Keratinocyte (primary cell): ENCODE results near the gene ZNF638. TPM values are rescaled to one million over a fixed set of nuclear protein-coding genes. Genes with fewer than 3 reads are reported as not detected.

Experiments
- DNase-seq: peaks from one replicate; pipeline ENCODE4 v3.0.0-alpha.2; 2011; ENCODE audit warnings: low read depth, missing footprints, low spot score
- FAIRE-seq: peaks from 2 replicates; lab custom pipeline; 2011; peaks lifted over from hg19 to GRCh38; lab: Jason Lieb, UNC
- H2AFZ ChIP-seq: 2 replicates; pipeline ENCODE4 v1.6.0; 2012; ENCODE audit warnings: low read length, control low read depth, inconsistent platforms; ENCODE audit not compliant: control insufficient read depth
- H3K27ac ChIP-seq: 2 replicates; pipeline ENCODE4 v1.5.1; 2011; ENCODE audit warnings: low read length; ENCODE audit not compliant: control insufficient read depth, insufficient read depth
- H3K27me3 ChIP-seq: 3 replicates; pipeline ENCODE4 v1.6.0; 2011; ENCODE audit warnings: low read length; ENCODE audit not compliant: control insufficient read depth, insufficient read depth; ENCODE audit errors: extremely low read depth
- H3K36me3 ChIP-seq, 2 experiments: 2 replicates in 1 of 2; 3 replicates in 1 of 2; pipeline ENCODE4 v1.5.1; 2011; ENCODE audit warnings: low read length in 2 of 2, mild to moderate bottlenecking in 1 of 2; ENCODE audit not compliant: control insufficient read depth in 2 of 2, insufficient read depth in 2 of 2; ENCODE audit errors: extremely low read depth in 1 of 2
- H3K4me1 ChIP-seq: 3 replicates; pipeline ENCODE4 v1.5.1; 2011; ENCODE audit warnings: low read length; ENCODE audit not compliant: control insufficient read depth, insufficient read depth; ENCODE audit errors: extremely low read depth
- H3K4me2 ChIP-seq: 3 replicates; pipeline ENCODE4 v1.6.0; 2011; ENCODE audit warnings: low read depth, low read length; ENCODE audit not compliant: control insufficient read depth, insufficient read depth; ENCODE audit errors: extremely low read depth
- H3K4me3 ChIP-seq, 3 experiments: fragments of 200-600 bp in 1 of 3; sonication (generic) in 1 of 3; 2 replicates in 2 of 3; 3 replicates in 1 of 3; pipeline ENCODE4 v1.5.1; 2011 to 2016; ENCODE audit warnings: low read length in 3 of 3, mild to moderate bottlenecking in 3 of 3, control low read depth in 2 of 3, inconsistent platforms in 1 of 3, low read depth in 1 of 3, mixed read lengths in 1 of 3, mixed run types in 1 of 3, moderate library complexity in 1 of 3; ENCODE audit not compliant: control insufficient read depth in 2 of 3, insufficient read depth in 2 of 3; ENCODE audit errors: extremely low read depth in 1 of 3
- H3K79me2 ChIP-seq: 2 replicates; pipeline ENCODE4 v1.6.0; 2012; ENCODE audit warnings: low read length; ENCODE audit not compliant: control insufficient read depth, insufficient read depth
- H3K9ac ChIP-seq: 3 replicates; pipeline ENCODE4 v1.6.0; 2011; ENCODE audit warnings: low read length; ENCODE audit not compliant: control insufficient read depth, insufficient read depth; ENCODE audit errors: extremely low read depth
- H3K9me1 ChIP-seq: 3 replicates; pipeline ENCODE4 v1.6.0; 2011; ENCODE audit warnings: low read length; ENCODE audit not compliant: control insufficient read depth, insufficient read depth; ENCODE audit errors: extremely low read depth
- H3K9me3 ChIP-seq: 2 replicates; pipeline ENCODE4 v1.5.1; 2012; ENCODE audit warnings: low read depth, low read length; ENCODE audit not compliant: control insufficient read depth
- H4K20me1 ChIP-seq: 3 replicates; pipeline ENCODE4 v1.6.0; 2011; ENCODE audit warnings: low read length; ENCODE audit not compliant: control insufficient read depth, insufficient read depth; ENCODE audit errors: extremely low read depth
- EZH2 ChIP-seq: IDR thresholded peaks from one replicate; pipeline ENCODE4 v1.6.1; 2012; ENCODE audit warnings: inconsistent platforms, mild to moderate bottlenecking, low read length, moderate library complexity
- dilution Hi-C: fragments of 300-500 bp; cut with MboI; formaldehyde crosslinking; loops from one replicate; pipeline ENCODE4 v1.7.0; 2020; ENCODE audit warnings: low sequenced_read_pairs; ENCODE audit not compliant: extremely low pct_ligation_motif_present
- polyA plus RNA-seq, 5 experiments: library from polyadenylated mRNA; depleted of rRNA in 3 of 5; stranded (reverse) in 3 of 5; stranded (forward) in 1 of 5; unstranded in 1 of 5; fragments of >200 nt; gene quantifications; 1 replicate in 1 of 5; 2 replicates in 3 of 5; 3 replicates in 1 of 5; pipeline versions ENCODE4 v1.2.1 to v1.2.3, GENCODE V29; 2011 to 2012; ENCODE audit warnings: missing spikeins in 2 of 5, low read depth in 1 of 5, low replicate concordance in 1 of 5
- TF ChIP-seq, protein P1 (sequence below), 3 experiments: IDR thresholded peaks in 1 of 3; conservative IDR thresholded peaks in 1 of 3; optimal IDR thresholded peaks in 1 of 3; 2 replicates in 2 of 3; 3 replicates in 1 of 3; pipeline versions ENCODE3 to v1.5.1; 2011; ENCODE audit warnings: low read length in 3 of 3, mild to moderate bottlenecking in 3 of 3, moderate library complexity in 2 of 3, control low read depth in 1 of 3, inconsistent platforms in 1 of 3; ENCODE audit not compliant: insufficient read depth in 2 of 3; ENCODE audit errors: extremely low read depth in 1 of 3

Gene ZNF638
- polyA plus RNA-seq, 1 donor (not counting 4 experiments of a cell fraction or from before 2014, with no cell fraction given), result 66.5 TPM

- peak overlapping the region; percentile 77 for H2AFZ ChIP-seq
- dilution Hi-C loops, result no loop called here
- H3K4me1 ChIP-seq, result peaks cover 14% of the 10 kb centered on the region
- peaks cover 2% of the 10 kb centered on the region for H3K9me3 ChIP-seq
- peak; percentile 30 for TF ChIP-seq EZH2
- TF ChIP-seq, protein P1, sequence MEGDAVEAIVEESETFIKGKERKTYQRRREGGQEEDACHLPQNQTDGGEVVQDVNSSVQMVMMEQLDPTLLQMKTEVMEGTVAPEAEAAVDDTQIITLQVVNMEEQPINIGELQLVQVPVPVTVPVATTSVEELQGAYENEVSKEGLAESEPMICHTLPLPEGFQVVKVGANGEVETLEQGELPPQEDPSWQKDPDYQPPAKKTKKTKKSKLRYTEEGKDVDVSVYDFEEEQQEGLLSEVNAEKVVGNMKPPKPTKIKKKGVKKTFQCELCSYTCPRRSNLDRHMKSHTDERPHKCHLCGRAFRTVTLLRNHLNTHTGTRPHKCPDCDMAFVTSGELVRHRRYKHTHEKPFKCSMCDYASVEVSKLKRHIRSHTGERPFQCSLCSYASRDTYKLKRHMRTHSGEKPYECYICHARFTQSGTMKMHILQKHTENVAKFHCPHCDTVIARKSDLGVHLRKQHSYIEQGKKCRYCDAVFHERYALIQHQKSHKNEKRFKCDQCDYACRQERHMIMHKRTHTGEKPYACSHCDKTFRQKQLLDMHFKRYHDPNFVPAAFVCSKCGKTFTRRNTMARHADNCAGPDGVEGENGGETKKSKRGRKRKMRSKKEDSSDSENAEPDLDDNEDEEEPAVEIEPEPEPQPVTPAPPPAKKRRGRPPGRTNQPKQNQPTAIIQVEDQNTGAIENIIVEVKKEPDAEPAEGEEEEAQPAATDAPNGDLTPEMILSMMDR (optimal IDR thresholded peaks at IDR 0.05 in 1 of 3, IDR thresholded peaks at IDR 0.05 in 1 of 3, conservative IDR thresholded peaks at IDR 0.05 in 1 of 3; ENCODE audit: extremely low read depth in 1 of 3, insufficient read depth in 2 of 3, low read length in 3 of 3), result no peak
- peaks cover 0 to 1% of the 10 kb centered on the region in 2 experiments for H3K36me3 ChIP-seq
- peak overlapping the region; percentile 94 for H3K4me2 ChIP-seq
- FAIRE-seq (no peak), DNase-seq (no peak)
- no peaks in the 10 kb centered on the region for H4K20me1 ChIP-seq
- no peak overlapping the region for H3K27ac ChIP-seq
- H3K9me1 ChIP-seq, result no peaks in the 10 kb centered on the region
- H3K27me3 ChIP-seq, result peaks cover 32% of the 10 kb centered on the region
- peak overlapping the region; percentile 44 to 87 (median 76) for H3K4me3 ChIP-seq
- no peaks in the 10 kb centered on the region for H3K79me2 ChIP-seq
- peak overlapping the region; percentile 68 for H3K9ac ChIP-seq
Measured at GRCh38 chr2:71465961-71466300, 134.3 kb downstream of the ZNF638 start.

DNA sequence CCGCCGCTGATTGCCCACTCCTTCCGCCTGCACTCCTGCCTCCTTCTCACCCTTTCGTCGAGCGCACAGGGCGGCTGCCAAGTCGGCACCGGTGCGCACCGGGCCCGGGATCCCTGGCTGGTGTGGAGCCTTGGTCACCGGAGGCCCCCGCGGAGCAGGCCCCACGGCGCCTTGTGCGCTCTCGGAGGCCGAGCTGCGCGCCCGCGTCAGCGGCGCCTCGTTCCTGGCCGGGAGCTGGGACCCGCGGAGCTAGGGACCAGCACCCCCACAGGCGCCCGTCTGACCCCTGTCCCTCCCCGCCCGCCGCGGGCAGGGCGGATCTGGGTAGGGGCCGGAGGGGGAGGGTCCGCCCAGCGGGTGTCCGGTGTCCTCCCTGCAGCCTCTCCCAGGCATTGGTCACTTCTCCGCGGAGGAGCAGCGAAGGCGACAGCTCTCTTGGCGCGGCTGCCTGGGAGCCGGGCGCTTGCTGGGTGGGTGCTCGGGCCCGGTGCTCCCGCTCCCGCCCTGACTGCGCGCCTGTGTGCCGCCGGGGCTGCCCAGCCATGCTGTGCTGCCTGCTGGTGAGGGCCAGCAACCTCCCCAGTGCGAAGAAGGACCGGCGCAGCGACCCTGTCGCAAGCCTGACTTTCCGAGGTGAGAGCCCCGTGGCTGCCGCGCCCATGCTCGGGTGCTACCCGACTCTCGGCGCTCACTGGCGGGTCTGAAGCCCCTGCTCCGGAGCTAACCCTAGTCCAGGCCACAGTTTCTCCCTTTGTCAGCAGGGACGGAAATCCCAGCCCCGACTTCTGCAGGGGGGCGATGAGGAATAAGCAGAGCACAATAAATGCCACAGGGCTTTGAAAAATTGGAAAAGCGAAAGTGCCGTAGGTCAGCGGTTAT lies 135.0 kb downstream of the ZNF638 start:
- DNase-seq (no peak), FAIRE-seq (no peak)
- Histone ChIP-seq H3K4me2 (peak overlapping the region; percentile 94), H3K27me3 (peaks cover 32% of the 10 kb centered on the region), H3K9me1 (no peaks in the 10 kb centered on the region), H3K4me1 (peaks cover 19% of the 10 kb centered on the region), H2AFZ (peak overlapping the region; percentile 77), H3K79me2 (no peaks in the 10 kb centered on the region), H3K4me3 (peak overlapping the region; percentile 44 to 87 (median 76)), H3K27ac (no peak overlapping the region), H3K9me3 (peaks cover 2% of the 10 kb centered on the region), H3K9ac (peak overlapping the region; percentile 68), H3K36me3 (peaks cover 0 to 1% of the 10 kb centered on the region in 2 experiments), H4K20me1 (no peaks in the 10 kb centered on the region)
- TF ChIP-seq EZH2, result no peak
- TF ChIP-seq, protein P1 (optimal IDR thresholded peaks at IDR 0.05 in 1 of 3, IDR thresholded peaks at IDR 0.05 in 1 of 3, conservative IDR thresholded peaks at IDR 0.05 in 1 of 3; ENCODE audit: extremely low read depth in 1 of 3, insufficient read depth in 2 of 3, low read length in 3 of 3), result no peak
- dilution Hi-C loops, result no loop called here
